ENCODE data around the gene IL34. TPM values are rescaled to one million over a fixed set of nuclear protein-coding genes. Genes with fewer than 3 reads are reported as not detected.
"Not testable (repeated sequence)": the region's sequence is repeated elsewhere in the genome, so short reads cannot be mapped to it uniquely, and the experiment has no call there.

The IL34 gene
- total RNA-seq, 2 donors from 2014 or later = 11.9 to 55.6 TPM

DNA sequence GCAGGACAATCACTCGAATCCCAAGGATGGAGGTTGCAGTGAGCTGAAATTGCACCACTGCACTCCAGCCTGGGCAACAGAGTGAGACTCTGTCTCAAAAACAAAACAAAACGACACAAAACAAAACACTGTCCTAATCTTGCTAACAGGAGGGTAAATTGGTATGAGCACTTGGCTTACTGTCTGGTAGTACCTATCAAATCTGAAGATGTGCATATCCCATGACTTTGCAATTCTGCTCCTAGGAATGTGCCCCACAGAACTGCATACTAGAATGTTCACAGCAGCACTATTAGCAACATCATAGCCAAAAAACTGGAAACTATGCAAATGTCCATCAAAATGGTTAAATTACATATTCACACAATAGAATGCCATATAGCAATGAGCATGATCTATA is 23.8 kb downstream of the IL34 start:
- H3K4me3 ChIP-seq = no peak overlapping the region
- peaks cover 59% of the 10 kb centered on the region for H3K36me3 ChIP-seq
- ATAC-seq (ENCODE audit: insufficient number of reproducible peaks, low FRiP score, low read depth) (no peak), DNase-seq (ENCODE audit: low spot score) (no peak)
- H3K9me3 ChIP-seq = no peaks in the 10 kb centered on the region
- TF ChIP-seq, protein P1, sequence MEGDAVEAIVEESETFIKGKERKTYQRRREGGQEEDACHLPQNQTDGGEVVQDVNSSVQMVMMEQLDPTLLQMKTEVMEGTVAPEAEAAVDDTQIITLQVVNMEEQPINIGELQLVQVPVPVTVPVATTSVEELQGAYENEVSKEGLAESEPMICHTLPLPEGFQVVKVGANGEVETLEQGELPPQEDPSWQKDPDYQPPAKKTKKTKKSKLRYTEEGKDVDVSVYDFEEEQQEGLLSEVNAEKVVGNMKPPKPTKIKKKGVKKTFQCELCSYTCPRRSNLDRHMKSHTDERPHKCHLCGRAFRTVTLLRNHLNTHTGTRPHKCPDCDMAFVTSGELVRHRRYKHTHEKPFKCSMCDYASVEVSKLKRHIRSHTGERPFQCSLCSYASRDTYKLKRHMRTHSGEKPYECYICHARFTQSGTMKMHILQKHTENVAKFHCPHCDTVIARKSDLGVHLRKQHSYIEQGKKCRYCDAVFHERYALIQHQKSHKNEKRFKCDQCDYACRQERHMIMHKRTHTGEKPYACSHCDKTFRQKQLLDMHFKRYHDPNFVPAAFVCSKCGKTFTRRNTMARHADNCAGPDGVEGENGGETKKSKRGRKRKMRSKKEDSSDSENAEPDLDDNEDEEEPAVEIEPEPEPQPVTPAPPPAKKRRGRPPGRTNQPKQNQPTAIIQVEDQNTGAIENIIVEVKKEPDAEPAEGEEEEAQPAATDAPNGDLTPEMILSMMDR (IDR thresholded peaks at IDR 0.05) = no peak
- no peaks in the 10 kb centered on the region for H3K27me3 ChIP-seq (replicated peaks; ENCODE audit: insufficient read depth)
- no peak overlapping the region for H3K27ac ChIP-seq
- no peaks in the 10 kb centered on the region for H3K4me1 ChIP-seq (ENCODE audit: control insufficient read depth in 1 of 2, low read depth in 2 of 2)

DNA sequence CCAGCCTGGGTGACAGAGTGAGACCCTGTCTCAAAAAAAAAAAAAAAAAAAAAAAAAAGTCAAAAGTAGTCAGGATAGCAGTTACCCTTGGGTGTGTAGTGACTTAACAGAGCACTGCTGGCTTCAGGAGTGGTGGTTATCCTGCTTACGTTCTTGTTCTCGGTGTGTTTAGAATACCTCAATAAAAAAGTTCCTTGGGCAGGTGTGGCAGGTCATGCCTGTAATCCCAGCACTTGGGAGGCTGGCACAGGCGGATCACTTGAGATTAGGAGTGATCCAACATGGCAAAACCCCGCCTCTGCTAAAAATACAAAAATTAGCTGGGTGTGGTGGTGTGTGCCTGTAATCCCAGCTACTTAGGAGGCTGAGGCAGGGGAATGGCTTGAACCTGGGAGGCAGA is 24.6 kb downstream of the IL34 start:
- not testable (repeated sequence) for DNase-seq (ENCODE audit: low spot score); H3K27ac ChIP-seq; H3K4me1 ChIP-seq (ENCODE audit: control insufficient read depth in 1 of 2, low read depth in 2 of 2); H3K4me3 ChIP-seq; H3K27me3 ChIP-seq (replicated peaks; ENCODE audit: insufficient read depth); H3K9me3 ChIP-seq; ATAC-seq (ENCODE audit: insufficient number of reproducible peaks, low FRiP score, low read depth)
- peaks cover 59% of the 10 kb centered on the region for H3K36me3 ChIP-seq

DNA sequence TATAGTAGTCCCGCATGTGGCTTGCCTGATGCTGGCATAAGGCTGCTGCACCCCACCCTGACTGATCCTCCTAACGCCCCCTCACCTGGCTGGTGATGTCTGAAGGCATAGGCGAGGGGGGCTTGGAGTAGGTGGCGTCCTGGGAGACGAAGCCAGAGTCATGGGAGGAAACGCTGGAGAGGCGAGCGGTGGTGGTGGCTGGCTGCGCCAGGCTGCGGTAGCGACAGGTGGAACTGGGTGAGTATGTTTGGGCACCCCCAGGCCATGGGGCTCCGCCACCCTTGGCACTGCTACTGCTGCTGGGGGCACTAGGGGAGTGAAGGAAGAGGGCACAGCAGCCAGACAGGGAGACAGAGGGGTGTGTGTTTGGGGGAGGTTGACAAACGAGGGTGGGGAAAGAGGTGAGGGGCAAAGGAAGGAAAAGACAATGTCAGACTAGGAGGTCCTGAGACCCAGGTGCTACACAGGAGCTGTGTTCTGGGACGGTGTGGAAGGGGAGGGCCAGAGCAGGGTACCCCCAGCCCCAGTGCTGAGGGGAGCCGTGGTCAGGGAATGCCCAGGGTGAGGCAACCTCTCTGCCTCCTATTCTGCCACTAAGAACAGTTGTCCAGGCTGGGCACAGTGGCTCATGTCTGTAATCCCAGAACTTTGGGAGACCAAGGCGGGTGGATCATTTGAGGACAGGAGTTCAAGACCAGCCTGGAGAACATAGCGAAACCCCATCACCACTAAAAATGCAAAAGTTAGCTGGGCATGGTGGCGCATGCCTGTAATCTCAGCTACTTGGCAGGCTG is 28.1 kb downstream of the IL34 start:
- TF ChIP-seq, protein P1 (IDR thresholded peaks at IDR 0.05) = no peak
- no peaks in the 10 kb centered on the region for H3K9me3 ChIP-seq
- no peak overlapping the region for H3K4me3 ChIP-seq
- H3K4me1 ChIP-seq (ENCODE audit: control insufficient read depth in 1 of 2, low read depth in 2 of 2) = no peaks in the 10 kb centered on the region
- peaks cover 72% of the 10 kb centered on the region for H3K36me3 ChIP-seq
- H3K27ac ChIP-seq = no peak overlapping the region
- DNase-seq (ENCODE audit: low spot score) (no peak), ATAC-seq (ENCODE audit: insufficient number of reproducible peaks, low FRiP score, low read depth) (no peak)
- H3K27me3 ChIP-seq (replicated peaks; ENCODE audit: insufficient read depth) = no peaks in the 10 kb centered on the region

DNA sequence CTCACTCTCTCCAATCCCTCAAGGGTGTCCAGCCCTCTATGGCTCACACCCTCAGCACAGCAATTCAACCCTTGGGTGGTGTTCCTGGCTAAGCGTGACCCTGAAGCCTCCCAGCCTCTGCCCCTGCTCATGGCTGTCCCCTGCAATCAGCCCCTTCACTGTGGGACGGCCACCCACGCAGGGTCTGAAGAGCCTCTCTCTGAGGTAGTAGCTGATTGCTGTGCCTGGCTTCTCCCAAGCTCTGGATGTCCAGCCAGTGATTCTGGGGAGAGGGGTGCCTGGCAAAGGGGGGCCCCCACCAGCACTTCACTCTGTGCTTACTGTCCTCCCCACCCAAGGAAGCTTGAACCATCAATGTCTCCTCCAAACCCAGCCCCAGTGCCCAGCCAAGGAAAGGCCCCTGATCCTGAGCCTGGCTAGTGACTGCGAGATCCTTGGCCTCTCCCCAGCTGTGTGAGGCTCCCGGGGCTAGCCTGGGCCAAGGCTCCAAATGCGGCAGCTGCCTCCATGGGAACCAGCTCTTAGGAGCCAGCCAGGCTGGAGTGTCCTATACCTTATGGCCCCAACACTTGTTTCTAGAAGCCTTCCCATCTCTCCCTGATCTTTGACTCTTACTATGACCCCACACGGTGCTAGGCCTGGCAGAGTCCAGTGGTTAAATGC is 29.6 kb downstream of the IL34 start:
- H3K4me3 ChIP-seq = no peak overlapping the region
- H3K27ac ChIP-seq = peak overlapping the region in 1 of 2 donors; percentile 0
- peaks cover 63% of the 10 kb centered on the region for H3K36me3 ChIP-seq
- H3K27me3 ChIP-seq (replicated peaks; ENCODE audit: insufficient read depth) = no peaks in the 10 kb centered on the region
- no peaks in the 10 kb centered on the region for H3K9me3 ChIP-seq
- ATAC-seq (ENCODE audit: insufficient number of reproducible peaks, low FRiP score, low read depth) (no peak), DNase-seq (ENCODE audit: low spot score) (no peak)
- H3K4me1 ChIP-seq (ENCODE audit: control insufficient read depth in 1 of 2, low read depth in 2 of 2) = peaks cover 3 to 10% of the 10 kb centered on the region in 2 donors
- TF ChIP-seq, protein P1 (IDR thresholded peaks at IDR 0.05) = no peak

DNA sequence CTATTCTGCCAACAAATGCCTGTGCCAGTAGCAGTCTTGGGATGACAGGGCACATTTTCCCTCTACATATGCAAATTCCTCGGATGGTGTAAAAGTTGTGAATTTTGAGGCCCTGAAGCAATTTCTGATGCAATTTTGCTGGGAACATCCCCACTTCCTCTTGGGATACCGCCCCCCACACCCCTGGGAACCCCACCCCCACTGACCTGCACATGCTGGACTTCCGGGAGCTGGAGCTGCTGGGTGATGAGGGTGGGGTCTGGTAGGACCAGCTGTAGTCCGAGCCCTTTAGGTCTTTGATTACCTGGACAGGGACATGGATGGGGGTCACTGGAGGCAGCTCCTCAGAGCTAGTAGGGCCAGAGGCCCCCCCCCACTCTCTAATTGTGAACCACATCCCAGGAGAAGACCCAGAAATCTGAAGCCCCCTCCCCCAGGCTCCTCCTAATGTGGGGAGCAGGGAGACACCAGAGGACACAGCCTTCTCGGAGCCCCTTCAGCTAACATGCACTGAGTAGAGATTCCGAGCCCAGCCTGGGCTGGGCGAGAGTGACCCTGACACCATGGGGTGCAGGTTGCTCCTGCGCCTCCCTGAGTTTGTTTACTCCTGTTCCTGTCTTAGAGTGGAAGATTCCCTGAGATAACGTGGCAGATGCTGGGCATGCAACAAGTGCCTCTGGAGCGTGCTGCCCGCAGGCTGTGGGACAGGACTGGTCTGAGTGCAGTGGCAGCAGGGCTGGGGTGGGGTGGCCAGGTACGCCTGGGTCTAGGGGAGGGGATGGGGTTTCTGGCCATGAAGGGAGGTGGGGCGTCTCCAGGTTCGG is 30.5 kb downstream of the IL34 start:
- TF ChIP-seq, protein P1 (IDR thresholded peaks at IDR 0.05) = no peak
- DNase-seq (ENCODE audit: low spot score) (no peak), ATAC-seq (ENCODE audit: insufficient number of reproducible peaks, low FRiP score, low read depth) (no peak)
- Histone ChIP-seq H3K4me3 (no peak overlapping the region), H3K4me1 (ENCODE audit: control insufficient read depth in 1 of 2, low read depth in 2 of 2) (peaks cover 11 to 19% of the 10 kb centered on the region in 2 donors), H3K36me3 (peaks cover 60% of the 10 kb centered on the region), H3K27me3 (replicated peaks; ENCODE audit: insufficient read depth) (no peaks in the 10 kb centered on the region), H3K9me3 (no peaks in the 10 kb centered on the region), H3K27ac (peak overlapping the region in 1 of 2 donors; percentile 7)

Data from thoracic aorta (tissue), 2 donors.